ENCODE results near the gene LUC7L2. TPM values are rescaled to one million over a fixed set of nuclear protein-coding genes. Genes with fewer than 3 reads are reported as not detected.

LUC7L2 gene
- total and polyA plus RNA-seq, 4 donors = 16.2 to 38.9 (median 22.9) TPM

DNA sequence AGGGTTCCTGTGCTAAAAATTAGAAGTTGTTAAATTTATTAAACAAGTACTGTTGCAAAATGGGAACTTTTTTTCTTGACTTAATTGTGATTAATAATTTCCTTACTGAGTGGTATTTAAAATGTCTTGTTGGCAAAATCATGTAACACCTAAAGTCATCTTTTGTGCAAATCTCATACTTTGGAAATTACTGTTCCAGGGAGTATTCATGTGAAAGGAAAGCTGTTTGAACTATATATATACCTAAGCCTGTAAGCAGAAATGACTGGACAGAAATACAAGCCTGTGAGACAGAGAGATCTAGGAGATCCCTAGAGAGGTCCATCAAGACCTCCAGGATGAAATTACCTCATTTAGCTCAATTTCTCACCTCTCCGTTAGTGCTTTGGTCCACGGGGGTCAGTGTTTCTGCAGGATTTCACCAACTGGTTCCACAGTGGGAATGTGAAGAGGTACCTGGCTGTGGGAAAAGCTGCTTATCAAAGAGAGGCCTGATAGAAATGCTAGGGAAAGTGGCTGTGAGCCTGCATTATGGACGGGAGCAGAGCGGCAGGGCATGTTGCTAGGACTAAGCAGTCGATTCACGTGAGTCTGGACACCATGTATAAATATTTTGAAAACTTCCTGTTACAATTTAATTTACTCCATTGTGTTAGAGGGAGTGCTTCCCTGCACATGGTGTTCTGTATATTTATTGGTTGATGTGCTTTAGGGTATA is 7.9 kb downstream of the LUC7L2 start:
- Histone ChIP-seq H3K36me3 (ENCODE audit: control insufficient read depth in 4 of 4, insufficient read depth in 3 of 4, low read depth in 1 of 4, low read length in 3 of 4) (peaks cover 1 to 11% (median 7%) of the 10 kb centered on the region in 4 donors), H3K4me3 (ENCODE audit: low read depth in 1 of 3, low read length in 3 of 3) (no peak overlapping the region), H3K9ac (ENCODE audit: low read depth in 1 of 2, low read length in 2 of 2) (no peak overlapping the region), H3K27me3 (ENCODE audit: control insufficient read depth in 4 of 4, insufficient read depth in 4 of 4, low read length in 3 of 4) (no peaks in the 10 kb centered on the region), H3K4me1 (ENCODE audit: control insufficient read depth in 4 of 4, insufficient read depth in 4 of 4, low read length in 3 of 4) (peaks cover 0 to 12% (median 6%) of the 10 kb centered on the region in 4 donors), H3K9me3 (ENCODE audit: control insufficient read depth in 4 of 4, low read length in 3 of 4) (no peaks in the 10 kb centered on the region), H3K27ac (ENCODE audit: low read depth in 1 of 2, low read length in 2 of 2) (no peak overlapping the region)
- DNase-seq (ENCODE audit: low spot score) = no peak
- no peak for TF ChIP-seq HNF4G (IDR thresholded peaks at IDR 0.05)
- TF ChIP-seq MAX (IDR thresholded peaks at IDR 0.05) = no peak
- TF ChIP-seq FOXA1 (IDR thresholded peaks at IDR 0.05) = no peak
- TF ChIP-seq GABPA (IDR thresholded peaks at IDR 0.05 in 1 of 2, conservative IDR thresholded peaks at IDR 0.05 in 1 of 2) = no peak
- TF ChIP-seq FOXA2 (IDR thresholded peaks at IDR 0.05) = no peak
- TF ChIP-seq TAF1 (conservative IDR thresholded peaks at IDR 0.05) = no peak
- TF ChIP-seq JUND (IDR thresholded peaks at IDR 0.05) = no peak
- TF ChIP-seq YY1 (IDR thresholded peaks at IDR 0.05) = no peak
- TF ChIP-seq RXRA (IDR thresholded peaks at IDR 0.05) = no peak
- TF ChIP-seq NR2F2 (IDR thresholded peaks at IDR 0.05) = no peak
- no peak for TF ChIP-seq EGR1 (IDR thresholded peaks at IDR 0.05; ENCODE audit: low read depth in 2 of 2)
- no peak for TF ChIP-seq SP1 (IDR thresholded peaks at IDR 0.05)
- WGBS = 91% methylated on average over 6 of the region's 6 CpGs

- no peak for DNase-seq (ENCODE audit: low spot score)
- H3K4me3 ChIP-seq (ENCODE audit: low read depth in 1 of 3, low read length in 3 of 3) = no peak overlapping the region
- peaks cover 1 to 10% (median 5%) of the 10 kb centered on the region in 4 donors for H3K36me3 ChIP-seq (ENCODE audit: control insufficient read depth in 4 of 4, insufficient read depth in 3 of 4, low read depth in 1 of 4, low read length in 3 of 4)
- TF ChIP-seq SP1 (IDR thresholded peaks at IDR 0.05) (no peak), MAX (IDR thresholded peaks at IDR 0.05) (no peak), ATF3 (IDR thresholded peaks at IDR 0.05) (no peak)
- WGBS = 83% methylated on average over 5 of the region's 5 CpGs
- H3K27ac ChIP-seq (ENCODE audit: low read depth in 1 of 2, low read length in 2 of 2) = no peak overlapping the region
- peaks cover 0 to 6% (median 4%) of the 10 kb centered on the region in 4 donors for H3K4me1 ChIP-seq (ENCODE audit: control insufficient read depth in 4 of 4, insufficient read depth in 4 of 4, low read length in 3 of 4)
- no peaks in the 10 kb centered on the region for H3K27me3 ChIP-seq (ENCODE audit: control insufficient read depth in 4 of 4, insufficient read depth in 4 of 4, low read length in 3 of 4)
- no peak overlapping the region for H3K9ac ChIP-seq (ENCODE audit: low read depth in 1 of 2, low read length in 2 of 2)
- H3K9me3 ChIP-seq (ENCODE audit: control insufficient read depth in 4 of 4, low read length in 3 of 4) = no peaks in the 10 kb centered on the region
These were observed 10.7 kb downstream of the LUC7L2 start for GRCh38 chr7:139370301-139370942.

DNA sequence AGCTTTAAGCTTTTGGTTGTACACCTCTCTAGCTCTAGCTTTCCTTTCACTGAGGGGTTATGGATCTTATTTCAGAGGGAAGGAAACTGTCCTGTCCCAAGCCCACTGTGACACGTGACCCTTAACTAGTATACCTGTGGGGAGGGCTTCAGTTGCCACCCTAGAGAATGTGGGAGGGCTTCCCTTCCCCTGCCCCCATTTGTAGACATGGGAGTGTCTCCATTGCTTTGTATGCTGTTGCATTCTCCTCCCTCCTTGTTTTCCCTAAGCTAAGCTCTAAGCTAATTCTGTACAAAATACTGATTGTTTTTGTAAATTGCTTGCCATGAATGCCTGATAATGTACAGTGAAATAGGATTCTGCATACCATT is 11.2 kb downstream of the LUC7L2 start:
- Histone ChIP-seq H3K27ac (ENCODE audit: low read depth in 1 of 2, low read length in 2 of 2) (no peak overlapping the region), H3K9ac (ENCODE audit: low read depth in 1 of 2, low read length in 2 of 2) (no peak overlapping the region), H3K4me3 (ENCODE audit: low read depth in 1 of 3, low read length in 3 of 3) (no peak overlapping the region), H3K36me3 (ENCODE audit: control insufficient read depth in 4 of 4, insufficient read depth in 3 of 4, low read depth in 1 of 4, low read length in 3 of 4) (peaks cover 1 to 14% (median 3%) of the 10 kb centered on the region in 4 donors), H3K4me1 (ENCODE audit: control insufficient read depth in 4 of 4, insufficient read depth in 4 of 4, low read length in 3 of 4) (peaks cover 0 to 6% (median 4%) of the 10 kb centered on the region in 4 donors), H3K27me3 (ENCODE audit: control insufficient read depth in 4 of 4, insufficient read depth in 4 of 4, low read length in 3 of 4) (no peaks in the 10 kb centered on the region), H3K9me3 (ENCODE audit: control insufficient read depth in 4 of 4, low read length in 3 of 4) (no peaks in the 10 kb centered on the region)
- DNase-seq (ENCODE audit: low spot score) = no peak
- 96% methylated on average over 1 of the region's 1 CpG for WGBS
- TF ChIP-seq JUND (IDR thresholded peaks at IDR 0.05) (no peak), HNF4G (IDR thresholded peaks at IDR 0.05) (no peak), YY1 (IDR thresholded peaks at IDR 0.05) (no peak), FOXA1 (IDR thresholded peaks at IDR 0.05) (no peak), REST (IDR thresholded peaks at IDR 0.05) (no peak), GABPA (IDR thresholded peaks at IDR 0.05 in 1 of 2, conservative IDR thresholded peaks at IDR 0.05 in 1 of 2) (no peak), TAF1 (conservative IDR thresholded peaks at IDR 0.05) (no peak), MAX (IDR thresholded peaks at IDR 0.05) (no peak), EGR1 (IDR thresholded peaks at IDR 0.05; ENCODE audit: low read depth in 2 of 2) (no peak), HNF4A (conservative IDR thresholded peaks at IDR 0.05) (no peak), NR2F2 (IDR thresholded peaks at IDR 0.05) (no peak)
- TF ChIP-seq, protein P1, sequence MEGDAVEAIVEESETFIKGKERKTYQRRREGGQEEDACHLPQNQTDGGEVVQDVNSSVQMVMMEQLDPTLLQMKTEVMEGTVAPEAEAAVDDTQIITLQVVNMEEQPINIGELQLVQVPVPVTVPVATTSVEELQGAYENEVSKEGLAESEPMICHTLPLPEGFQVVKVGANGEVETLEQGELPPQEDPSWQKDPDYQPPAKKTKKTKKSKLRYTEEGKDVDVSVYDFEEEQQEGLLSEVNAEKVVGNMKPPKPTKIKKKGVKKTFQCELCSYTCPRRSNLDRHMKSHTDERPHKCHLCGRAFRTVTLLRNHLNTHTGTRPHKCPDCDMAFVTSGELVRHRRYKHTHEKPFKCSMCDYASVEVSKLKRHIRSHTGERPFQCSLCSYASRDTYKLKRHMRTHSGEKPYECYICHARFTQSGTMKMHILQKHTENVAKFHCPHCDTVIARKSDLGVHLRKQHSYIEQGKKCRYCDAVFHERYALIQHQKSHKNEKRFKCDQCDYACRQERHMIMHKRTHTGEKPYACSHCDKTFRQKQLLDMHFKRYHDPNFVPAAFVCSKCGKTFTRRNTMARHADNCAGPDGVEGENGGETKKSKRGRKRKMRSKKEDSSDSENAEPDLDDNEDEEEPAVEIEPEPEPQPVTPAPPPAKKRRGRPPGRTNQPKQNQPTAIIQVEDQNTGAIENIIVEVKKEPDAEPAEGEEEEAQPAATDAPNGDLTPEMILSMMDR (IDR thresholded peaks at IDR 0.05; ENCODE audit: low read depth, low read length, missing input control) = no peak

All from liver (tissue), 9 donors.